ENCODE measurements around the gene DCHS1.

DCHS1 gene

DNA sequence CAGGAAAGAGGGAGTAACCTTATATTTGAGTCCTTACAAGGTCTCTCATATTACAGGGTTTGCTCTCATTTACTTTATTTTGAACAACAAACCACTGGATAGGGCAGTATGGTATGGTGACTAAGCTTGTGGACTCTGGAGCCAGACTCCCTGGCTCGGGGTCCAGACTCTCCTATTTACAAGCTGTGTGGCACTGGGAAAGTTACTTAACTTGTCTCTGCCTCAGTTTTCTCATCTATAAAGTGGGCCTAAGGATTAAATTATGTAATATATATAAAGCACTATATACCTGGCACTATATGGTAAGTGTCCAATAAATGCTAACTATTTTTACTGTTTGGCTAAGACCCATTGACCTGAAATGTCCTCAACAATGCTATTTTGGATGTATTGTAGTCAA, 1.7 kb upstream of the DCHS1 start:
- Histone ChIP-seq H3K36me3 (ENCODE audit: control insufficient read depth in 1 of 2, insufficient read depth in 2 of 2, low read length in 2 of 2) (no peaks in the 10 kb centered on the region), H3K79me1 (ENCODE audit: low read length) (no peaks in the 10 kb centered on the region), H3K4me1 (ENCODE audit: control insufficient read depth in 1 of 2, insufficient read depth in 2 of 2, low read length in 2 of 2) (peaks cover 0 to 6% of the 10 kb centered on the region in 2 experiments), H2BK5ac (ENCODE audit: low read depth, low read length, poor library complexity) (no peak overlapping the region), H4K8ac (ENCODE audit: low read depth, low read length) (no peak overlapping the region), H2AK5ac (ENCODE audit: low read length) (no peak overlapping the region), H3K79me2 (ENCODE audit: control insufficient read depth, insufficient read depth, low read length, poor library complexity) (no peaks in the 10 kb centered on the region), H3K27ac (ENCODE audit: low read depth, low read length) (no peak overlapping the region), H3K27me3 (ENCODE audit: insufficient read depth, low read length) (peaks cover 30% of the 10 kb centered on the region), H3K4me3 (ENCODE audit: low read depth, low read length) (no peak overlapping the region), H2AFZ (ENCODE audit: insufficient read depth, low read length, poor library complexity) (no peak overlapping the region), H3K14ac (ENCODE audit: low read length) (no peak overlapping the region), H4K91ac (ENCODE audit: low read depth, low read length) (no peak overlapping the region), H2BK12ac (ENCODE audit: low read length) (no peak overlapping the region), H3K23ac (ENCODE audit: low read length) (no peak overlapping the region), H2BK120ac (ENCODE audit: insufficient read depth, low read length, poor library complexity) (no peak overlapping the region), H3K9ac (ENCODE audit: low read length) (no peak overlapping the region), H3K18ac (ENCODE audit: low read length) (no peak overlapping the region), H3K4ac (ENCODE audit: low read depth, low read length) (no peak overlapping the region), H4K12ac (ENCODE audit: low read depth, low read length) (no peak overlapping the region), H3K9me3 (ENCODE audit: insufficient read depth, low read depth, low read length) (no peaks in the 10 kb centered on the region), H3K4me2 (ENCODE audit: low read length) (no peak overlapping the region)
- no peak for DNase-seq
- WGBS (ENCODE audit: extremely low coverage, insufficient coverage, insufficient read length): no CpG with 5 or more reads among the region's 1 CpG

GRCh38 chr11:6656936-6657335, 1.3 kb upstream of the DCHS1 start:
- H4K91ac ChIP-seq (ENCODE audit: low read depth, low read length): no peak overlapping the region
- no peaks in the 10 kb centered on the region for H3K79me2 ChIP-seq (ENCODE audit: control insufficient read depth, insufficient read depth, low read length, poor library complexity)
- H2AFZ ChIP-seq (ENCODE audit: insufficient read depth, low read length, poor library complexity): no peak overlapping the region
- H3K4me3 ChIP-seq (ENCODE audit: low read depth, low read length): no peak overlapping the region
- no peak overlapping the region for H3K18ac ChIP-seq (ENCODE audit: low read length)
- H3K4ac ChIP-seq (ENCODE audit: low read depth, low read length): no peak overlapping the region
- no peak overlapping the region for H3K27ac ChIP-seq (ENCODE audit: low read depth, low read length)
- DNase-seq: no peak
- WGBS (ENCODE audit: extremely low coverage, insufficient coverage, insufficient read length): no CpG with 5 or more reads among the region's 5 CpGs
- H3K9ac ChIP-seq (ENCODE audit: low read length): no peak overlapping the region
- no peaks in the 10 kb centered on the region for H3K9me3 ChIP-seq (ENCODE audit: insufficient read depth, low read depth, low read length)
- peaks cover 30% of the 10 kb centered on the region for H3K27me3 ChIP-seq (ENCODE audit: insufficient read depth, low read length)
- H3K23ac ChIP-seq (ENCODE audit: low read length): no peak overlapping the region
- H2BK5ac ChIP-seq (ENCODE audit: low read depth, low read length, poor library complexity): no peak overlapping the region
- no peak overlapping the region for H3K14ac ChIP-seq (ENCODE audit: low read length)
- H4K8ac ChIP-seq (ENCODE audit: low read depth, low read length): no peak overlapping the region
- H2BK120ac ChIP-seq (ENCODE audit: insufficient read depth, low read length, poor library complexity): no peak overlapping the region
- H3K79me1 ChIP-seq (ENCODE audit: low read length): no peaks in the 10 kb centered on the region
- no peaks in the 10 kb centered on the region for H3K36me3 ChIP-seq (ENCODE audit: control insufficient read depth in 1 of 2, insufficient read depth in 2 of 2, low read length in 2 of 2)
- H3K4me1 ChIP-seq (ENCODE audit: control insufficient read depth in 1 of 2, insufficient read depth in 2 of 2, low read length in 2 of 2): peaks cover 0 to 6% of the 10 kb centered on the region in 2 experiments
- H2AK5ac ChIP-seq (ENCODE audit: low read length): no peak overlapping the region
- no peak overlapping the region for H3K4me2 ChIP-seq (ENCODE audit: low read length)
- no peak overlapping the region for H2BK12ac ChIP-seq (ENCODE audit: low read length)
- H4K12ac ChIP-seq (ENCODE audit: low read depth, low read length): no peak overlapping the region

DNA sequence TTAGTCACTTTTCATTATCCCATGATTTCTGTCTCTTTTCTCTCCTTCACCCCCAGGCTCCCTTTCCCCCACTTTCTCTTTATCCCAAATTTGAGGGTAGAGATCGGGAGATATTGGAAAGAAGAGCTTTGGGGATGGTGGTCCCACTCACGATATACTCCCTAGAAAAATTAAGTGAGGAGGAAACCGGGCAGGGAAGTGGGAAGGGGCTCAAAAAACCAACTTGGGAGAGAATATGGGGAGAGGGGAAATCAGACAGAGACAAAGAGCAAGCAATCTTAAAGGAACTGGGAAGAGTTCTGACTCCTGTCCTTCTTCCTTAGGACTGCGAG, 941 bp upstream of the DCHS1 start:
- Histone ChIP-seq H3K27me3 (ENCODE audit: insufficient read depth, low read length) (peaks cover 30% of the 10 kb centered on the region), H3K79me2 (ENCODE audit: control insufficient read depth, insufficient read depth, low read length, poor library complexity) (no peaks in the 10 kb centered on the region), H3K4ac (ENCODE audit: low read depth, low read length) (no peak overlapping the region), H3K18ac (ENCODE audit: low read length) (no peak overlapping the region), H3K79me1 (ENCODE audit: low read length) (no peaks in the 10 kb centered on the region), H4K12ac (ENCODE audit: low read depth, low read length) (no peak overlapping the region), H3K9ac (ENCODE audit: low read length) (no peak overlapping the region), H3K27ac (ENCODE audit: low read depth, low read length) (no peak overlapping the region), H2BK120ac (ENCODE audit: insufficient read depth, low read length, poor library complexity) (no peak overlapping the region), H3K4me3 (ENCODE audit: low read depth, low read length) (no peak overlapping the region), H2BK5ac (ENCODE audit: low read depth, low read length, poor library complexity) (no peak overlapping the region), H3K4me2 (ENCODE audit: low read length) (no peak overlapping the region), H4K8ac (ENCODE audit: low read depth, low read length) (no peak overlapping the region), H4K91ac (ENCODE audit: low read depth, low read length) (no peak overlapping the region), H2AK5ac (ENCODE audit: low read length) (no peak overlapping the region), H3K14ac (ENCODE audit: low read length) (no peak overlapping the region), H3K36me3 (ENCODE audit: control insufficient read depth in 1 of 2, insufficient read depth in 2 of 2, low read length in 2 of 2) (no peaks in the 10 kb centered on the region), H3K9me3 (ENCODE audit: insufficient read depth, low read depth, low read length) (no peaks in the 10 kb centered on the region), H2AFZ (ENCODE audit: insufficient read depth, low read length, poor library complexity) (no peak overlapping the region), H2BK12ac (ENCODE audit: low read length) (no peak overlapping the region), H3K23ac (ENCODE audit: low read length) (no peak overlapping the region), H3K4me1 (ENCODE audit: control insufficient read depth in 1 of 2, insufficient read depth in 2 of 2, low read length in 2 of 2) (peaks cover 0 to 6% of the 10 kb centered on the region in 2 experiments)
- no CpG with 5 or more reads among the region's 4 CpGs for WGBS (ENCODE audit: extremely low coverage, insufficient coverage, insufficient read length)
- DNase-seq: no peak

DNA sequence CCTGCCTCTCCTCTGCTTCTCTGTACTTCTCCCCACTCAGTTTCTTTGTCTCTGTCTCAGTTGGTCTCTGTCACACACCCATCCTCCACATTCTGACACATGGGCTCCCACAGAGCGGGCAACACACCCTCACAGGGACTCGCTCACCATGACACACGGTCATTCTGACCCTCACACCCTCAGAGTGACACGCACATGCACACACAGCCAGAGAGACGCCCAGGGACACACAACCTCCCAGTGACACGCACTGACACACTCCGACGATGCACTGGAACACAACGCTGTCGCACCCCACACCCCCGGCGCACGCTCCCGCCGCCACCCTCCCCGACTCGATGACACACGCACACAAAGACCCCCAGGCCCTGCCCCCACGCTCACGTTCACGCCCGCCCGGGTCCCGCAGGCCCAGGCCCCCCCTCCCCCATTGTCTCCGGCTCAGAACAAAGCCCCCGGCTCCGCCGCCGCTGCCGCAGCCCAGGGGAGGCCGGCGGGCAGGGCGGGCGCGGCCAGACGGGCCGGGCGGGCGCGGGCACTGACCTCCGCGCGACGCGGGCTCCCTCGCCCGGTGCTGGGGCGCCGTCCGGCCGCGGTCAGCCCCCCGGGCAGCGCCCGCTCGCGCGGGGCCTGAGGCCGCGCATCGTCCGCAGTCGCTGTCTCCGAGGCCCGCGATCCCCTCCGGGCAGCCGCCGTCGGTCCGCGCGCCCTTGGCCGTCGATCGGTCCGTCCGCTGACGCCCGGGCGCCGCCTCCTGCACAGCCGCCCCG, 404 bp downstream of the DCHS1 start:
- no peak overlapping the region for H2AK5ac ChIP-seq (ENCODE audit: low read length)
- no peak overlapping the region for H2BK120ac ChIP-seq (ENCODE audit: insufficient read depth, low read length, poor library complexity)
- H3K4me2 ChIP-seq (ENCODE audit: low read length): peak overlapping the region; percentile 42
- peaks cover 0 to 6% of the 10 kb centered on the region in 2 experiments for H3K4me1 ChIP-seq (ENCODE audit: control insufficient read depth in 1 of 2, insufficient read depth in 2 of 2, low read length in 2 of 2)
- H4K12ac ChIP-seq (ENCODE audit: low read depth, low read length): no peak overlapping the region
- H3K14ac ChIP-seq (ENCODE audit: low read length): no peak overlapping the region
- H2AFZ ChIP-seq (ENCODE audit: insufficient read depth, low read length, poor library complexity): peak overlapping the region; percentile 6
- no peak overlapping the region for H3K23ac ChIP-seq (ENCODE audit: low read length)
- no peaks in the 10 kb centered on the region for H3K36me3 ChIP-seq (ENCODE audit: control insufficient read depth in 1 of 2, insufficient read depth in 2 of 2, low read length in 2 of 2)
- H3K27me3 ChIP-seq (ENCODE audit: insufficient read depth, low read length): peaks cover 30% of the 10 kb centered on the region
- no peaks in the 10 kb centered on the region for H3K9me3 ChIP-seq (ENCODE audit: insufficient read depth, low read depth, low read length)
- no peak for DNase-seq
- peak overlapping the region; percentile 22 for H4K91ac ChIP-seq (ENCODE audit: low read depth, low read length)
- no peak overlapping the region for H3K27ac ChIP-seq (ENCODE audit: low read depth, low read length)
- H3K4ac ChIP-seq (ENCODE audit: low read depth, low read length): no peak overlapping the region
- H3K9ac ChIP-seq (ENCODE audit: low read length): peak overlapping the region; percentile 19
- no peak overlapping the region for H4K8ac ChIP-seq (ENCODE audit: low read depth, low read length)
- H3K18ac ChIP-seq (ENCODE audit: low read length): peak overlapping the region; percentile 33
- H3K79me2 ChIP-seq (ENCODE audit: control insufficient read depth, insufficient read depth, low read length, poor library complexity): no peaks in the 10 kb centered on the region
- WGBS (ENCODE audit: extremely low coverage, insufficient coverage, insufficient read length): no CpG with 5 or more reads among the region's 84 CpGs
- H3K79me1 ChIP-seq (ENCODE audit: low read length): no peaks in the 10 kb centered on the region
- H3K4me3 ChIP-seq (ENCODE audit: low read depth, low read length): peak overlapping the region; percentile 74
- H2BK12ac ChIP-seq (ENCODE audit: low read length): no peak overlapping the region
- H2BK5ac ChIP-seq (ENCODE audit: low read depth, low read length, poor library complexity): no peak overlapping the region

All from trophoblast cell (in vitro differentiated cells and primary cell).